CD4-positive, alpha-beta T cell (primary cell): ENCODE measurements around the gene BRF1. TPM values are rescaled to one million over a fixed set of nuclear protein-coding genes. Genes with fewer than 3 reads are reported as not detected.

ENCODE experiments used
- ATAC-seq: fragments of 200-7000 bp; cut with Tn5 transposase; one replicate; pipeline ENCODE4 v1.10.0; 2022; ENCODE audit warnings: mild to moderate bottlenecking; ENCODE audit not compliant: poor library complexity
- CTCF ChIA-PET: fragments of 350-600 bp; sonication (Branson Sonifier 250); formaldehyde crosslinking; loops from one replicate; lab custom pipeline; 2021; ENCODE audit warnings: antibody characterized with exemption, inconsistent platforms; lab: Charles Lee
- POLR2A ChIA-PET: fragments of 350-600 bp; sonication (Branson Sonifier 250); formaldehyde crosslinking; loops from one replicate; lab custom pipeline; 2021; ENCODE audit warnings: antibody characterized with exemption, inconsistent platforms; lab: Charles Lee
- DNase-seq, 14 experiments: peaks; one replicate each; pipeline ENCODE4 v3.0.0-alpha.2; 2013 to 2020; ENCODE audit warnings: mixed read lengths in 2 of 14
- H3K27ac ChIP-seq, 2 donors: one replicate each; pipeline versions ENCODE4 v1.5.1 to v1.7.0; 2013; ENCODE audit warnings: low read length in 2 of 2, low read depth in 1 of 2, mild to moderate bottlenecking in 1 of 2
- H3K27me3 ChIP-seq, 2 experiments: 1 replicate in 1 of 2; 2 replicates in 1 of 2; pipeline versions ENCODE4 v1.6.1 to v1.7.0; 2013; ENCODE audit warnings: low read length in 2 of 2, control low read depth in 1 of 2, mild to moderate bottlenecking in 1 of 2, moderate library complexity in 1 of 2; ENCODE audit not compliant: insufficient read depth in 2 of 2, control insufficient read depth in 1 of 2
- H3K36me3 ChIP-seq: one replicate; pipeline ENCODE4 v1.6.1; 2013; ENCODE audit warnings: low read length, control low read depth; ENCODE audit not compliant: insufficient read depth
- H3K4me1 ChIP-seq: one replicate; pipeline ENCODE4 v1.6.1; 2013; ENCODE audit warnings: low read length, control low read depth; ENCODE audit not compliant: insufficient read depth
- H3K4me3 ChIP-seq: one replicate; pipeline ENCODE4 v1.5.1; 2013; ENCODE audit warnings: mild to moderate bottlenecking, low read length, moderate library complexity
- H3K9me3 ChIP-seq, 2 experiments: 1 replicate in 1 of 2; 2 replicates in 1 of 2; pipeline versions ENCODE4 v1.6.1 to v1.7.0; 2013; ENCODE audit warnings: low read length in 2 of 2, mild to moderate bottlenecking in 2 of 2, control low read depth in 1 of 2, moderate library complexity in 1 of 2; ENCODE audit not compliant: control insufficient read depth in 1 of 2, insufficient read depth in 1 of 2
- H3K27ac Mint-ChIP-seq: one replicate; pipeline ENCODE4 v1.8.0; 2020; ENCODE audit warnings: mixed read lengths
- H3K27me3 Mint-ChIP-seq: one replicate; pipeline ENCODE4 v1.8.0; 2021; ENCODE audit warnings: mixed read lengths
- H3K36me3 Mint-ChIP-seq: one replicate; pipeline ENCODE4 v1.8.0; 2021; ENCODE audit warnings: low read depth, mixed read lengths
- H3K4me1 Mint-ChIP-seq: one replicate; pipeline ENCODE4 v1.8.0; 2021; ENCODE audit warnings: low read depth, mixed read lengths
- H3K4me3 Mint-ChIP-seq: one replicate; pipeline ENCODE4 v1.8.0; 2020; ENCODE audit warnings: mild to moderate bottlenecking, mixed read lengths
- H3K9me3 Mint-ChIP-seq: one replicate; pipeline ENCODE4 v1.8.0; 2020; ENCODE audit warnings: mixed read lengths
- intact Hi-C, 2 experiments: fragments of 100-400 bp; cut with DNase I in 1 of 2; cut with micrococcal nuclease in 1 of 2; formaldehyde crosslinking; loops; one replicate each; pipeline versions ENCODE4 v1.15.1 to v1.9.0; 2023 to 2025; cut with DNase I, micrococcal nuclease
- total RNA-seq, 174 experiments: library from RNA in 2 of 174; stranded (reverse) in 2 of 174; gene quantifications; one replicate each; pipeline ENCODE4 v1.2.3 and lab custom pipeline; 2021 to 2026
- TF ChIP-seq, protein P1 (sequence below): fragments of 200-600 bp; IDR thresholded peaks from one replicate; pipeline ENCODE4 v1.8.0; 2022; ENCODE audit warnings: antibody characterized with exemption, mild to moderate bottlenecking

BRF1 gene
- total RNA-seq, 2 experiments from 2014 or later: 77.4 to 77.7 TPM

DNA sequence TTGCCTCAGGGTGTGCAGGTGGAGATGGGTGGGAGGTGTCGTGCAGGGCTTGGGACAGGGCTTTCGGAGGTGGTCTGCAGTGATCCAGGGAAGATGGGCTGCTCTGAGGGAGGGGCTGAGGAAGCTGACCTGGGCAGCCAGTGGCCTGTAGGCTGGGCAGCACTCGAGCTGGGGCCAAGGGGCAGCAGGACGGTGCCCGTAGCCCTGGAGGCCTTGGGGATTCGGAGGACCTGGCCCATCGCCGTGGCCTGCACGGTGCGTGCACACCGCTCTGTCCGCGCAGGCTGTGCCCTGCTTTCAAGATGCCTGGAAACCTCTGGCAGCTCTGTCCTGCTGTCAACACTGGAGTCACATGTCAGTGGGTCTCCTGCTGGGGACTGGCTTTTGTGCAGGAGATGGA is 22.9 kb upstream of the BRF1 start:
- ChIA-PET CTCF (no interaction called here), POLR2A (interaction anchor here (0.8 kb wide), 1 partner anchor 23 kb away, joined by 3 read pairs; the partner anchor contains the start of gene BRF1)
- no peak for ATAC-seq
- Mint-ChIP-seq H3K27me3 (no peaks in the 10 kb centered on the region), H3K4me3 (no peak overlapping the region), H3K9me3 (no peaks in the 10 kb centered on the region), H3K4me1 (peaks cover 16% of the 10 kb centered on the region), H3K36me3 (no peaks in the 10 kb centered on the region), H3K27ac (no peak overlapping the region)
- intact Hi-C loops: no loop called here
- peak in 1 of 14 experiments; percentile 7 for DNase-seq
- Histone ChIP-seq H3K4me3 (no peak overlapping the region), H3K36me3 (no peaks in the 10 kb centered on the region), H3K9me3 (no peaks in the 10 kb centered on the region), H3K27me3 (no peaks in the 10 kb centered on the region), H3K4me1 (no peaks in the 10 kb centered on the region), H3K27ac (no peak overlapping the region)
- TF ChIP-seq, protein P1, sequence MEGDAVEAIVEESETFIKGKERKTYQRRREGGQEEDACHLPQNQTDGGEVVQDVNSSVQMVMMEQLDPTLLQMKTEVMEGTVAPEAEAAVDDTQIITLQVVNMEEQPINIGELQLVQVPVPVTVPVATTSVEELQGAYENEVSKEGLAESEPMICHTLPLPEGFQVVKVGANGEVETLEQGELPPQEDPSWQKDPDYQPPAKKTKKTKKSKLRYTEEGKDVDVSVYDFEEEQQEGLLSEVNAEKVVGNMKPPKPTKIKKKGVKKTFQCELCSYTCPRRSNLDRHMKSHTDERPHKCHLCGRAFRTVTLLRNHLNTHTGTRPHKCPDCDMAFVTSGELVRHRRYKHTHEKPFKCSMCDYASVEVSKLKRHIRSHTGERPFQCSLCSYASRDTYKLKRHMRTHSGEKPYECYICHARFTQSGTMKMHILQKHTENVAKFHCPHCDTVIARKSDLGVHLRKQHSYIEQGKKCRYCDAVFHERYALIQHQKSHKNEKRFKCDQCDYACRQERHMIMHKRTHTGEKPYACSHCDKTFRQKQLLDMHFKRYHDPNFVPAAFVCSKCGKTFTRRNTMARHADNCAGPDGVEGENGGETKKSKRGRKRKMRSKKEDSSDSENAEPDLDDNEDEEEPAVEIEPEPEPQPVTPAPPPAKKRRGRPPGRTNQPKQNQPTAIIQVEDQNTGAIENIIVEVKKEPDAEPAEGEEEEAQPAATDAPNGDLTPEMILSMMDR: no peak

DNA sequence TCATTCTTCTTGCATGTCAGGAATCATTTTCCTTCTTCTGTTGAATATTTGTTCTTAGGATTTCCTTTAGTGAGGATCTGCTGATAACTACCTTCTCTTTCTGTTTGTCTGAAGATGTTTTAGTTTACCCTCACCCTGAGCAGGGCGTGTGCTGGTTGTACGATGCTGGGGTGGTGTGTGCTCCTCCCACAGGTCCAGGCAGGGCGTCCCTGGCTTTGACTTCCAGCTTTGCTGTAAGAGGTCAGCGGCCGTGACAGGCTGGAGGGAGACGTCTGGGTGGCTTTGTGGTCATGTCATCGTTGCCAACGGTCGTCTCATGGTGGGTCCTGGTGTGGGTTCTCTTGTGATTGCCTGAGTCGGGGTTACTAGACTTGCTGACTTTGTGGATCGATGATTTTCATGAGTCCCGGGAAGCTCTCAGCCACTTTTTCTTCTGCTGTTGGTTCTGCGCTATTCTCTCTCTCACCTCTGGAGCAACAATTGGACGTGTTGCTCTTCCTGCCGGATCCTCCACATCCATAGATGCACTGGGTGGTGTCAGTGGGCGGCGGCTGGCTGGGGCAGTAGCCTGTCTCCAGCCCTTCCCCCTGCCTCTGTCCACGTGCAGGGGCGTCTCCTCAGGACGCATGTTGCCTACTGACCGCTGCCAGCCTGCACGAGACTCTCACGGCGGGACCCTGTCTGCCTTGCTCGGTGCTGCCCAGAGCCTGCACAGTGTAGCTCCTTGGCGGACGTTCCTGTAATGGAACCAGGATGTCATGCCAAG is 22.2 kb upstream of the BRF1 start:
- H3K4me3 ChIP-seq: no peak overlapping the region
- no peaks in the 10 kb centered on the region for H3K4me1 ChIP-seq
- H3K27ac ChIP-seq: no peak overlapping the region
- Mint-ChIP-seq H3K9me3 (no peaks in the 10 kb centered on the region), H3K4me1 (peaks cover 11% of the 10 kb centered on the region), H3K27ac (no peak overlapping the region), H3K27me3 (no peaks in the 10 kb centered on the region), H3K36me3 (no peaks in the 10 kb centered on the region), H3K4me3 (no peak overlapping the region)
- H3K36me3 ChIP-seq: no peaks in the 10 kb centered on the region
- CTCF ChIA-PET: no interaction called here
- H3K27me3 ChIP-seq: no peaks in the 10 kb centered on the region
- TF ChIP-seq, protein P1: no peak
- no peaks in the 10 kb centered on the region for H3K9me3 ChIP-seq
- ATAC-seq: no peak
- peak in 1 of 14 experiments; percentile 11 for DNase-seq
- POLR2A ChIA-PET: interaction anchor here (0.8 kb wide), 1 partner anchor 22 kb away, joined by 3 read pairs; the partner anchor contains the start of gene BRF1
- intact Hi-C loops: no loop called here

DNA sequence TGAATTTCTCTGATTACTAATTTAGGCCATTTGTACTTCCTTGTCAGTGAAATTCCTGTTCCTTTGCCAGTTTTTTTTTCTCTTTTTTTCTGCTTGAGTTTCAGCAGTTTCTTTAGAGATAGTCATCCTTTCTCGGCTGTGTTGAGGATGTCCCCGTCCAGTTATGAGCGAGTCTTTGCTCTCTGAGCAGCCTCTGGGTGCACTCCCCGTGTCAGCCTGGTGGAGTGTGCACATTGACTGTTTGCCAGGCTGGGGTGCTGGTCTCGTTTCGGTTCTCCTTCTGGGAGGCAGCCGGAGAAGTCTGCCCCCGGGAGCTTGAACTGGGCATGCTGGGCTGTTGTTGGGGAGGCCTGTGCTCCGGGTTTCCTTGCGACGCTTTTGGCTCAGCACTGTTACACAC is 16.7 kb upstream of the BRF1 start:
- TF ChIP-seq, protein P1: no peak
- DNase-seq (peak in 2 of 14 experiments; percentile 27 to 39), ATAC-seq (no peak)
- Histone ChIP-seq H3K4me1 (peaks cover 27% of the 10 kb centered on the region), H3K27me3 (no peaks in the 10 kb centered on the region), H3K27ac (no peak overlapping the region), H3K9me3 (no peaks in the 10 kb centered on the region), H3K36me3 (no peaks in the 10 kb centered on the region), H3K4me3 (no peak overlapping the region)
- peak overlapping the region; percentile 9 for H3K27ac Mint-ChIP-seq
- ChIA-PET CTCF (interaction anchor here (0.7 kb wide), 1 partner anchor 194 kb away, joined by 3 read pairs; no protein-coding TSS in a partner anchor), POLR2A (interaction anchor here (5.3 kb wide), 1 partner anchor 17 kb away, joined by 95 read pairs; the partner anchor contains the start of gene BRF1)
- no peaks in the 10 kb centered on the region for H3K27me3 Mint-ChIP-seq
- intact Hi-C loops: loop anchor here in 1 of 2 experiments (2.0 kb wide), 1 partner anchor 65 kb away; no protein-coding TSS in a partner anchor
- H3K36me3 Mint-ChIP-seq: peaks cover 5% of the 10 kb centered on the region
- H3K4me3 Mint-ChIP-seq: peak overlapping the region; percentile 95
- no peaks in the 10 kb centered on the region for H3K9me3 Mint-ChIP-seq
- peaks cover 24% of the 10 kb centered on the region for H3K4me1 Mint-ChIP-seq
